LNCaP clone FGC (cell line): ENCODE measurements around the gene SARDH.
A peak's percentile ranks its signal among the peaks of the same experiment; 100 is the strongest.

Experiments
- DNase-seq: peaks from one replicate; pipeline ENCODE4 v3.0.0-alpha.2; 2011; ENCODE audit warnings: low read depth
- H3K4me3 ChIP-seq: 2 replicates; pipeline ENCODE4 v1.5.1; 2011; ENCODE audit warnings: mild to moderate bottlenecking, low read depth, low read length, control low read depth
- TF ChIP-seq, protein P1 (sequence below): IDR thresholded peaks from 2 replicates; pipeline ENCODE4 v1.5.1; 2012; ENCODE audit warnings: mild to moderate bottlenecking; ENCODE audit not compliant: control insufficient read depth, insufficient read depth; ENCODE audit errors: extremely low read depth

The SARDH gene

DNA sequence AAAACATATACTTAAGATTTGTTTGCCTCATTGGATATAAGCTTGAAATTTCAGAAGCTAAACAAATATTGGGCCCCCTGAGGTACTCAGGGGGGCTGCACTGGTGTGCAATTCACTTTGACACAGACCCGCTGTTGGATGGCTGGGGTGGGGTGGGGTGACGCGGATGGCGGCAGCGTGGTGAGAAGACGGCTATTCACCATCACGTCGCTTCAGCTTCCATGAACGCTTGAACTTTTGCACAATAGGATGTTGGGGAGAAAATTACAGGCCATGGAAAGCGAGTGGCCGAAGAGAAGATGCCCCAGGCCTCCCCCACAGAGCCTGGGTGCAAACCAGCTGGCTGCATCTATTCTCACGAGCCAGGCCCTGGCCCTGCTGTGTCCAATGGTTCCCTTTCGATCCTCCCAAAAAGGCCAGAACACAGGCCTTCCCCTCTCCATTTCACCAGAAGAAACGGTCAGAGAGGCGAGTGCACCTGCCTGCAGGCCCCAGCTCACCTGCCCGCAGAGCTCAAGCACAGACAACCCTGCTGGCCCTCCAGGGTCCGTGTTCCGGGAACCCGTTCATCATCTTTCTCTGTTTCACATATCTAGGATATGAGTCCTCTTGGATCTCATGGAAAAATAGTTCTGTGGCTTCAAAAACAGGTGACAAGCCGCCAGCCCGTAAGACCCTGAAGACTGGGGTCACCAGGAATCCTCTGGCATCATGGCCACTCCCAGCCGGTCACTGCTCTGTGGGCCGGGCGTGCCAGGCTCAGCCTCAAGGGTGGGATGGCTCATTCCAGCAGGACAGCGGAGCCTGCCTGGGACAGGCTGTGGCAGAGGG, 46.8 kb upstream of the SARDH start:
- TF ChIP-seq, protein P1, sequence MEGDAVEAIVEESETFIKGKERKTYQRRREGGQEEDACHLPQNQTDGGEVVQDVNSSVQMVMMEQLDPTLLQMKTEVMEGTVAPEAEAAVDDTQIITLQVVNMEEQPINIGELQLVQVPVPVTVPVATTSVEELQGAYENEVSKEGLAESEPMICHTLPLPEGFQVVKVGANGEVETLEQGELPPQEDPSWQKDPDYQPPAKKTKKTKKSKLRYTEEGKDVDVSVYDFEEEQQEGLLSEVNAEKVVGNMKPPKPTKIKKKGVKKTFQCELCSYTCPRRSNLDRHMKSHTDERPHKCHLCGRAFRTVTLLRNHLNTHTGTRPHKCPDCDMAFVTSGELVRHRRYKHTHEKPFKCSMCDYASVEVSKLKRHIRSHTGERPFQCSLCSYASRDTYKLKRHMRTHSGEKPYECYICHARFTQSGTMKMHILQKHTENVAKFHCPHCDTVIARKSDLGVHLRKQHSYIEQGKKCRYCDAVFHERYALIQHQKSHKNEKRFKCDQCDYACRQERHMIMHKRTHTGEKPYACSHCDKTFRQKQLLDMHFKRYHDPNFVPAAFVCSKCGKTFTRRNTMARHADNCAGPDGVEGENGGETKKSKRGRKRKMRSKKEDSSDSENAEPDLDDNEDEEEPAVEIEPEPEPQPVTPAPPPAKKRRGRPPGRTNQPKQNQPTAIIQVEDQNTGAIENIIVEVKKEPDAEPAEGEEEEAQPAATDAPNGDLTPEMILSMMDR = no peak
- H3K4me3 ChIP-seq = no peak overlapping the region
- no peak for DNase-seq

GRCh38 chr9:133783331-133783731, 45.2 kb upstream of the SARDH start:
- TF ChIP-seq, protein P1 = peak; percentile 20; the same call in 1 of the 2 replicates
- no peak for DNase-seq
- H3K4me3 ChIP-seq = no peak overlapping the region

GRCh38 chr9:133782157-133783130, 44.3 kb upstream of the SARDH start:
- no peak overlapping the region for H3K4me3 ChIP-seq
- DNase-seq = peak; percentile 25
- TF ChIP-seq, protein P1 = peak; percentile 95

GRCh38 chr9:133781828-133782135, 43.6 kb upstream of the SARDH start:
- no peak overlapping the region for H3K4me3 ChIP-seq
- TF ChIP-seq, protein P1 = no peak
- DNase-seq = no peak

GRCh38 chr9:133780962-133781827, 43.0 kb upstream of the SARDH start:
- H3K4me3 ChIP-seq = no peak overlapping the region
- TF ChIP-seq, protein P1 = no peak
- DNase-seq = no peak

DNA sequence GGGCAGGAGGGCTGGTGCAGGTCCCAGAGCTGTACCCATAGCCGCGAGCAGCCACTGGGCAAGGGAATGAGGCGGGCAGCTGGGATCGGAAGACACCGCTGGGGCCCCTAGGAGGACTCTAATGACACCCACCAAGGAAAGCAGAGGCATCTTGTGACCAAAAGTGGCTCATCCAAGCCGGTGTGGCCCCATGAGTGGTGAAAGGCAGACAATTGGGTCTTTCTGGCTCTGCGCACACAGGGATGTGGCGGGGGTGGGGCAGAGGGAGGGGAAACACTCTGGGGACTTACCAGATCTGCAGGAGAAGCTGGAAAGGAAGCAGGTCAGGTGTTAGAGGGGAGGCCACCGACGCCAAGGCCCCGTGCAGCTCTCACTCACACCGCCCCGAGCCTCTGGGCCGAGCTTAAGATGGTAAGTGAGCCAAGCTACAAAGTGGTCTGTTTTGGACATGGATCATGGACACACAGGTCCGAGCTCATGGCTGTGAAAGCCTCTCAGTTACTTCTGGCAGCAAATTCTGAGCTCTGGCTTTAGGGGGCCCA, 42.3 kb upstream of the SARDH start:
- TF ChIP-seq, protein P1 = no peak
- H3K4me3 ChIP-seq = no peak overlapping the region
- no peak for DNase-seq
